Panc1 (cell line): ENCODE measurements around the gene SLC43A2.

ENCODE experiments used
- CTCF ChIP-seq: fragments of 450-650 bp; IDR thresholded peaks from 2 replicates; pipeline ENCODE4 v1.5.1; 2017; ENCODE audit warnings: mild to moderate bottlenecking
- POLR2AphosphoS5 ChIP-seq: IDR thresholded peaks from 2 replicates; pipeline ENCODE4 v1.6.1; 2012; ENCODE audit warnings: mild to moderate bottlenecking, low read depth, low read length, moderate library complexity
- REST ChIP-seq, 2 experiments: IDR thresholded peaks; 2 replicates each; pipeline ENCODE4 v1.6.1; 2011 to 2012; ENCODE audit warnings: low read depth in 2 of 2, control low read depth in 1 of 2, low read length in 1 of 2, mild to moderate bottlenecking in 1 of 2, moderate library complexity in 1 of 2; ENCODE audit not compliant: insufficient read depth in 1 of 2
- SIN3A ChIP-seq: IDR thresholded peaks from 2 replicates; pipeline ENCODE4 v1.6.1; 2012; ENCODE audit warnings: low read depth, mild to moderate bottlenecking, low read length, moderate library complexity, borderline replicate concordance; ENCODE audit not compliant: insufficient read depth
- TCF7L2 ChIP-seq: IDR thresholded peaks from 2 replicates; pipeline ENCODE4 v1.6.1; 2011; ENCODE audit warnings: mild to moderate bottlenecking, low read depth, low read length, inconsistent platforms

DNA sequence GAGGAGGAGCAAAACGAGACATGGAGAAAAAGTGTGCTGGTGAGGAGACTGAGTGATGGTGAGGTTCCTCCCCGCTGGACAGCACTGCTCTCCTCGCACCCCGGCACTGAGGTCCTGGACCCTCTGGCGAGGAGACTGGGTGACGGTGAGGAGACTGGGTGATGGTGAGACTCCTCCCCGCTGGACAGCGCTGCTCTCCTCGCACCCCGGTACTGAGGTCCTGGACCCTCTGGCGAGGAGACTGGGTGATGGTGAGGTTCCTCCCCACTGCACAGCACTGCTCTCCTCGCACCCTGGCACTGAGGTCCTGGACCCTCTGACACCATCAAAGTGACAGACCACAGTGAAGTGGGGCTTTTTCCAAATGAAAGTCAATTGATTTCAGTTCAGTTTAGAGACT is 76.9 kb downstream of the SLC43A2 start:
- TF ChIP-seq CTCF (no peak), REST (IDR thresholded peaks at IDR 0.05; ENCODE audit: insufficient read depth in 1 of 2, low read depth in 2 of 2, low read length in 1 of 2) (no peak), POLR2AphosphoS5 (no peak), SIN3A (no peak), TCF7L2 (no peak)
